Cardiac septum (tissue), 1 donor: Measurements from ENCODE around the gene GNAQ. TPM values are rescaled to one million over a fixed set of nuclear protein-coding genes. Genes with fewer than 3 reads are reported as not detected.

Source experiments
- DNase-seq: peaks from one replicate; pipeline ENCODE4 v3.0.0-alpha.2; 2020; ENCODE audit warnings: low spot score
- intact Hi-C: fragments of 100-400 bp; cut with DNase I; formaldehyde crosslinking; loops from one replicate; pipeline ENCODE4 v1.14.0; 2022
- total RNA-seq: library from RNA; stranded (reverse); fragmentation: NEBNext Ultra II Directional; extraction: Animal tissue kit (Norgen Biotek cat#: 25700); gene quantifications from one replicate; pipeline ENCODE4 v1.2.1, GENCODE V29; 2021
- donor health status: DM: no; HTN: no; CAD: no.

The GNAQ gene
- total RNA-seq, 1 donor from 2014 or later, result 14.8 TPM

DNA sequence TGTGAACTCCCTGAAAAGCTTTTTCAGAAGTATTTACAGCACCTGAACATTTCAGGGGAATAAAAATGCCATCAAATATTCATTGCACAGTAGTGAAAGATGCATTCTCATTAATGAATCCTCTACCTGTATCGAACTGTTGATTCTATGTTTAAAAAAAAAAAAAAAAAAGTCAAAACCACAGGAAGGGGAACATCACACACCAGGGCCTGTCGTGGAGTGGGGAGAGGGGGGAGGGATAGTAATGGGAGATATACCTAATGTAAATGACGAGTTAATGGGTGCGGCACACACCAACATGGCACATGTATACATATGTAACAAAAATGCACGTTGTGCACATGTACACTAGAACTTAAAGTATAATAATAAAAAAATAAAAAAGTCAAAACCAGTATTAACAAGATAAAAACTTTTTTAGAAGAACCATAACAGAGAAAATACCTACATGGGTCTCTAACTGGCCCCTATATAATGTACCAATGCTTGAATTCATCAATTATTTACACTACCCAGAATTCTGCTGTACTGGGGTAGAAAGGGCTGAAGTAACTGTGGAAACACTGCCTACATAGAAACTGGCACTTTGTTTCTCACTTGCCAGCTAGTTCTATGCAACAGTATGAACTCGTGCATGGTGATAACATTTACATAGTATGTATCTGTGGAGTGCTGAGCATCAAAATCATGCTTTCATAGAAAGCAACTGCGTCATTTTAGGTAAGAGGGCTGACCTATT is 48.9 kb downstream of the GNAQ start:
- no peak for DNase-seq
- intact Hi-C loops, result no loop called here

DNA sequence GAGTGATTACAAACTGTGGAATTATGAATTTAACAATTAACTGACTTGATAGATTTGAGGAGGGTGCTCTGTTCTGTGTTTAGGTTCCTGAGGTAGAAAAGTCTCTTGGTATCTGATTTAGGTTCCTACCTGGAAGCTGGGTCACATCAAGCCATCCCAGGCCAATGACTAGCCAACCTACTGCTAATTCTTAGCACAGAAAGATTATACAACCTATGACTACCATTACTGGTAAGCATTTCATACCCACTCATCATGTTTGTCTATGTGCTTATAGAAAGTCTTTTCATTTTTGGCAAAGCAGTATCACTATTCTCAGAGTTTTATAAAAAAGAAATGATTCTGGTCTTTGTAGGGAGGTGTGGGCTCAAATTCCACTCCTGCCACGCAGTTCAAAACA is 49.7 kb downstream of the GNAQ start:
- intact Hi-C loops, result no loop called here
- no peak for DNase-seq

DNA sequence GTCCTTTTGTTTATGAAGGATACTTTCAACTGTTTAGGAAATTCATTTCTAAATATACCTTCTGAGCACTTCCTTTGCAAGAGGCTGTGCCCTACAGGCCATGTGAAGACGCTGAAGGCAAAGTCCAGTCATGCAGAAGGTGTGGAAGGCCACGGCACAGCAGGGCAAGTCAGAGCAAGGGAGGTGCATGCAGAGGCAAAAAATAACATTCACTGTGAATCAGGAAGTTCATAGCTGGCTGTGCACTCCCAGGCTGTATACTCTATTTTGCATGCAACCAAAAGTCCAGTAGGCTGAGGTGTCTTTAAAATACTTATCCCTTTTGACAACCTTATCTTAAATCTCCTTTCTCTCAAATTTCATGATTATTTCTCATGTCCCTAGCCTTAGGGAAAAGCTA is 50.3 kb downstream of the GNAQ start:
- peak; percentile 81 for DNase-seq
- intact Hi-C loops, result no loop called here

DNA sequence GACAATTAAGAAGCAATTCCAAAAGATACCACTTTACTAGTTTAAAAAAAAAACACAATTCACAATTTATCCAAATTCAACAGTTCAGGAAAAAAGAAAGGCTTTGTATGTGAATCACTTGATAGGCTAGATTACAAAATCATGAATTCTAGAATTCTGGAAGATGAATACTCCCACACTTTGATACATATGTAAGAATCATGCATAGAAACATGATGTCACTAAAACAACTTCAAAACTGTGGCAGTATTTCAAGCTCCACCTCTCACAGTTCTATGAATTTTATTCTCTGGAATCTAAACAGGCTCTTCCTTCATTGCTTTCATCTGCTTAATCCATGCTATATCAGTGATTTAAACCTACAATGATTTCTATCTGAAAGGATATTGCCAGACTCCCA is 51.0 kb downstream of the GNAQ start:
- intact Hi-C loops, result no loop called here
- DNase-seq, result no peak

DNA sequence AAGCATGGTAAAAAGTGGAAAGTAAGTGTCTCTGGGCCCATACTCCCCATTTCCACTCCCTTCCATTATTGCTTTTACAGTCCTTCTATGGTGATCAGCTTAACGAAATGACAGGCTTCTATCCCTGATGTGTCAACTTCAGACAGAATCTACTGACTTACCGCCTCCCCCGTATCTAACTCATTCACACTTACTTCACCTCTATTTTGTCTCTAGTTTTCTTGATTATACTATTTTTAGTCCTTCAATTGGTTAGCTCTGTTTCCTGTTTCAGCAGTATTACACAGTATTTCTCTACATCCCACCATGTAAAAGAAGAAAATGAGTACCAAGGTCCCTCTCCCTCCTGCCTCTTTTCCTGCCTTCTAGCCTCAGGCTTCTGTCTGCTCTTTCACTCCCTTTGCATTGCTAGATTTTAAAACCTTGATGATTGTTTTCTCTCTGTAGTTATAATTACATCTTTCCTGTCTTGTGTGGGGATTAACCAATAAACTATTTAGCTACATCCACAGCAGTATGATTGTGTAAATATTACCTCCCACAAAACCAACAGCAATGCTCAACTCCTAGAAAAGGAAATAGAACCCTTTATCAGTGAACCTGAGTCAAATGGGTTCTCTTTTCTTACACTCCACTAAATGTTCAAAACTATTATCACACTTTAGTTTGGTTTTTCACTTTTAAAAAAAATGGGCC is 53.4 kb downstream of the GNAQ start:
- DNase-seq, result no peak
- intact Hi-C loops, result loop anchor here (5.0 kb wide), 1 partner anchor 131 kb away; no protein-coding TSS in a partner anchor

DNA sequence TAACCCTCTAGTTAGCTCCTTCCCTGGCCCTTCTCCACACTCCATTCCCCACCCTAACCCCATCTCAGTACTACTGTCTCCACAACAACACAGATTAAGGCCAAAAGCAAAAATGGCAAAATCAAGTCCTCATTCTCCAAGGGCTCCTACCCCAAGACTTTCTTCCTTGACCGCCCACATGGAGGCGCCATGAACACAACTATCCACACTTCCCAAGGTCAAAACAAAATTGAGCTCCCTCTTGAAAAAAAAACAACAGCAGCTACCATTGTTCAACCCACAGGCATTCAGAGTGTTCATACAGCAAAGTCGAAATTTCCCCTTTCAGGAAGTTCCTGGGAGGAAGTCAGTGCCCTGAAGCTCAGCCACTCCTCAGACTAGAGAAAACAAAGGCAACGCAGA is 54.4 kb downstream of the GNAQ start:
- intact Hi-C loops, result loop anchor here (2.0 to 5.0 kb wide), 2 partner anchors 56 to 130 kb away; no protein-coding TSS in a partner anchor
- no peak for DNase-seq

DNA sequence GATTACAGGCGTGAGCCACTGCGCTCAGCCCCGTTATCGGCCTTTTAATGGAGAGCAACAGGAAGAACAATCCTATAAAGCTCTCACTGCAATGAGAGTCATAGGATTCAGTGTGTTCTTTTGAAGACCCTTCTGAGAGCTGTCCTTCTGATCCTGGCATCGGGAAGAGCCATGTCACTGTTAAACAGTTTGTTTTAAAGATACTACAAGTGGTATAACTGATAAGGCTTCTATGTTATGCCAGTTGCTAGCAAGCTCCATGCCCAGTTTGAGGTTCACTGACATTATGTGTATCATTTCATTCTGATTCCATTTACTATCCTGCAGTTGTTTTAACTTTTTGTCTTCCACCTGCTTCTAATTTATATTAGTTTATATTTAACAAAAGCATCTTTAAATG is 55.8 kb downstream of the GNAQ start:
- intact Hi-C loops, result loop anchor here (2.0 to 5.0 kb wide), 2 partner anchors 57 to 129 kb away; no protein-coding TSS in a partner anchor

DNA sequence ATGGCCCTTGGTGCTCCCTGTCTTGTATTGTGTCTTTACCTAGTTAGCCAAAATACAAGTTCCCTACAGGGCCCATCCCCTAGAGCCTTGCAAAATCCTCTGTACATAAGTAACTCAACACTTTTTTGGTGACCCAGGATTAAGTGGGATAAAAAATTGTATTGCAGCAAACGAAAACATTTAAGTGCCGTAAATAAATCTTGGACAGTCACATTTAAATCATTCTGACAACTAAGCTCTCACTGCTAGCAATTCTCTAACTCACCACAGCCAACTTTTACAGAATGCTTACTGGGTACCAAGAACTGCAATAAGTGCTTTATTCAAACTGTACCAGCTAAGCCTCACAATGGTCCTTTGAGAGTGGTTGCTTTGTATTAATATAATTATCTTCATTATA is 56.6 kb downstream of the GNAQ start:
- DNase-seq, result no peak

More for the DNA sequence above, 55.8 kb downstream of the GNAQ start:
- no peak for DNase-seq

DNA sequence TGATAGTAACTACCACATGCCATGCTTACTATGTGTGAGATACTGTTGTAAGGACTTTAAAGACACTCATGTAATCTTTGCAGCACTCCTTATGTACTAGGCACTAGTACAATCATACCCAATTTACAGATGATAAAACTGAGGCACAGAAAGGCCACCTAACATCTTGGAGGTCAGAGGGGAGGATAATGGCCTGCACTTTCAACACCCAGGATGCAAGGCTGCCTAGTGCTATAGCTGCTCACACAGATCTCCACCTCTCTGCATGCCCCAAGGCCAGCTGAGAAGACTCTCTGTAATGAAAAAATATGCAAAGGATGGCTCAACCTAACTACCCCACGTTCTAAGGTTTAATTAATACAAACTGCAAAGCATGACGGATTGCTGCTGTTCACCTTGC is 57.2 kb downstream of the GNAQ start:
- intact Hi-C loops, result no loop called here
- no peak for DNase-seq

More for the DNA sequence above, 56.6 kb downstream of the GNAQ start:
- intact Hi-C loops, result loop anchor here (5.0 kb wide), 1 partner anchor 128 kb away; no protein-coding TSS in a partner anchor

DNA sequence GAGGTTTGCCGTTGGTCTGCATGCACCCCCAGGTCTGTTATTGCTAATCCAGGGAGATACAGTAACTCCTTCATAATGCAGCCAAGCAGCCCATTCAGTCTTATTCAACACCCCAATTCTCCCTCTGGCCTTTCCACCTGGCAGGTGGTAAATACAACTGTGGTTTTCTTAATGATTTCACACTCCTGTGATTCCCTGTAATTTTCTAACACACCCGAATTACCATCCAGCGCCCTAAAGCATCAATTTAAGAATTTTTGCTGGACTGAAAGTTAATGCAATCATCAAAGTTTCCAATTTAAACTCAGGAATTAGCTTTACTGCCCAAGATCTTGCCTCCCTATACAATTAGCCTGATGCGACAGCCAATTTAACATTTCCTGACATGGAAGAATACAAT is 62.5 kb downstream of the GNAQ start:
- intact Hi-C loops, result no loop called here
- DNase-seq, result no peak

DNA sequence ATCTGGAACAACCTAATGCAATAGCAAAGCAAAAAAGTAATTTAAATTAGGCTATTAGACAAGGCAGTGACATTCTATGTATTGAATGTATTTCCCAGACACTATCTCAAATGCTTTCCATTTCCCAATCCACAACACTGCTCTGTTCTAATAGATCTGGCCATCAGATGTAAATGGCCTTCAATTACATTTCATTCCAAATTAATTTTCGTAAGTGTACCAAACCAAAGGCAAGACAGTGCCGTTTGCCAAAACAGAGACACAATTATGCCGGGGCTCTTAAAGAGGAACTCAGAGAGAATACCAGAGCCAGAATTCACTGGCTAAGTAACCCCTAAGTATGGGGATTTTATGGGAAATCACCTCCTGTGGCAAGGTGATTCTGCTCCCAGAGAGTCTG is 63.1 kb downstream of the GNAQ start:
- intact Hi-C loops, result no loop called here
- DNase-seq, result no peak

DNA sequence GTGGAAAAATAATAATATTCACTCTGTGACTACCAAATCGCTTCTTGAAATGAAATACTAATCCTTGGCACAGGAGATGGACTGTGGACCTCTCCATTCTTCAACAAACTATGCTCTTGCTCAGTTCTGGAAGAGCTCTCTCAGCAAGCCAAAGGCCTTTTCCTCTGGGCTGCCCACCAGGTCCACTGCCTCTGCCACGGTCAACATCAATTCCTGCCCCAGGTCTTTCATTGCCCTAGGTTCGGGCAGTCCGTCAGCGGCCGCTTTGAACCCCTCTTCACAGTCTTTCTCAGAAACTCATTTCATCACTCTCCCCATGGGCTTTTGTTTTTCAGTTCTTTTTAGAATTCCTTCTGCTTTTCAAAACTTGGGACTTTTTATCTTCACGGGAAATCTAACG is 64.9 kb downstream of the GNAQ start:
- DNase-seq, result no peak
- intact Hi-C loops, result no loop called here

DNA sequence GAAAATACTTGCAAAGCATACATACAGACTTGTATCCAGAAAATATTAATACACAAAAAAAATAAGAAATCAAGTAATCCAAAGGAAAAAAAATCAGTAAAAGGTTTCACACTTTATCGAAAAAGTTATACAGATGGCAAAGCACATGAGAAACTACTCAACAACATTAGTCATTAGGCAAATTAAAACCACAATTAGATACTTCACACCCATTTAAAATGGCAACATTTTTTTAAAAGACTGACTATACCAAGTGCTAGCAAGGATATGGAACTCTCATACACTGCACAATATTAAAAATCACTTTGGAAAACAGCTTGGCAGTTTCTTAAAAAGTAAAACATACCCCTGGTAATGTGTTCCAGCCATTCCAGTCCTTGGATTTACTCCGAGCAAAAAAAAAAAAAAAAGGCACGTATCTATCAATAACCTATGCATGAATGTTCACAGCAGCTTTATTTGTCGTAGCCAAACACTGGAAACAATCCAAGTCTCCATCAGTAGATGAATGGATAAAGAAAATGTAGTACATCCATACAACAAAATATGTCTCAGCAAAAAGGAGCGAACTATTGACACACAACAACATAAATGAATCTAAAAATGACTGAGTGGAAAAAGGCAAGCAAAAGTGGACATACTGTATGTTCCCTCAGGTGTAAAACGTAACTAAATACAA is 66.0 kb downstream of the GNAQ start:
- no peak for DNase-seq
- intact Hi-C loops, result no loop called here

DNA sequence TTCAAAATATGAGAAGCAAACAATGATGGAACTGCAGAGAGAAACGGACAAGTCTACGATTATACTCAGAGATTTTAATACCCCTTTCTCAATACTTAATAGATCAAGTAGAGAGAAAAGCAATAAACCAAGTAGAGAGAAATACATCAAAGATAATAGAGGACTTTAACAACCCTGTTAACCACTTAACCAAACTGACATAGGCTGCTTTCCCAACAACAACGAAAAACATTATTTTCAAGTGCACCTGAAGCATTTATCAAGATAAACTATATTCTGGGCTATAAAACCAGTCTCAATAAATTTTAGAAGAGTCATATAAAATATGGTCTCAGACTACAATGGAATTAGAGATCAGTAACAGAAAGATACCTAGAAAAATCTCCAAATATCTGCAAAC is 67.4 kb downstream of the GNAQ start:
- intact Hi-C loops, result no loop called here
- no peak for DNase-seq

DNA sequence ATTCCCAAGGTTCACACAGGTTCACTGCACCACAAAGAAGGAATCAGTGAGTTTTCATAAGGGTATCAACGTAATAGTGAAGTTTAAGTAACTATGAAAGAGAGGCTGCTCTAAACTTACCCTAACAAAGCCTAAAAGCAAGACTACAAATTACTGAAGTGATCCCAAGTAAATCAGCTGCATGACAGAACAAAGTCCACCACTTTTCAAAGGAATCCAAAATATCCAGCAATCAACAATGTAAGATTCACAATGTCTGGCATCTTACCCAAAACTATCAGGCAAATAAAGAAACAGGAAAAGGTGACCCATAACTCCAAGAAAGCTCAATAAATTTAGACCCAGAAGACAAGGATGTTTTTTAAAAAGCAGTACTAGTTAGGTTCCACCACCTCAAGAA is 70.1 kb downstream of the GNAQ start:
- intact Hi-C loops, result no loop called here
- no peak for DNase-seq

DNA sequence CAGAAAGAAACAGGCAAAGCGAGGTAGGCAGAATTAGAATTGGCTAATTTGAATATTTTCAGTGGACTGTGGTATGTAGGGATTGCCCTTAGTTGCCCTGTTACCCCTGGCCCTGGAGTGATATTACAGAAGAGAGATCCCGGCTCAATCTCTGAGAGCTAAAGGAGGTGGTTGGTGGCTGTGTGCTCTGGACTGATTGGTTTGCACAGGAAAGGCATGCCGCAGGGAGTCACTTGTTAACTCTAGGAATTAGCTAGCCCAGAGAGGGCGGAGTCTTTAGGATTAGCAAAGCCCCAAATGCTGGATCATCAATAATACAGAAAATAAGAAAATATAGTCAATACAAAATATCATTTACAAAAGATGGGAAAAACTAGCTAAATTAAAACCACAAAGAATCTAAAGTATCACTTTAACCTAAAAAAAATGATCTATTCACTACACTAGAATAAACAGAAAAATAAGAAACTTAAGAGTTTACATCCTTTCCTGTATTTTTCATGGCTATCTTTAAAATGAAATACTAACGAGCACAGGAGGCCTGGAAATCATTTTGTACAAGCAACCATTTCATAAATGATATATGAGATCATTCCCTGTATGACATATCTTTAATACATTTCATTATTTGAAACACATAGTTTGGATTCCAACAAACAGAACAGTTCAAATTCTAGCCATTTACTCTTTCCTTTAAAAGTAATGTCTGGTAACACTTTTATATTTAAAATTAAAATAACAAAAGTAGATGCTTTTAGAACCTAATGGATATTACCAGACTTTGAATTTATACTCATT is 71.1 kb downstream of the GNAQ start:
- intact Hi-C loops, result no loop called here
- no peak for DNase-seq

DNA sequence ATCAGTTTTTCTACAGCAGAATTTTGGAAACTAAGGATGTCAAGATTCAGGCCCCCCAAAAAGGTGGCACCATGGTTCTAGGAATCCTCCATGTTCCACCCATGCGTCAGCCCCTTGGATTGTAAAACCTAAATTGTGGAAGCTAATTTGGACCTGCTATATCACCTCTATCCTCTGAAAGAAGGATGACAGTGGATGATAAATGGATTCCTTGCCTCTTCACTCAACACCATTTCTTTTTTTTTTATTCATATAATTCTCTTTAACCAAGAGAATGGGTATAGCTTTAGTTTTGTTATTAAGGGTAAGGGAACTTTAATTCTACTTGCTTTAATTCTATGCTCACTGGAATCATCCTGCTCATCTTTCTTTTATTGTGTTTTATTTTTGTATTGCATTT is 71.8 kb downstream of the GNAQ start:
- intact Hi-C loops, result no loop called here
- no peak for DNase-seq

DNA sequence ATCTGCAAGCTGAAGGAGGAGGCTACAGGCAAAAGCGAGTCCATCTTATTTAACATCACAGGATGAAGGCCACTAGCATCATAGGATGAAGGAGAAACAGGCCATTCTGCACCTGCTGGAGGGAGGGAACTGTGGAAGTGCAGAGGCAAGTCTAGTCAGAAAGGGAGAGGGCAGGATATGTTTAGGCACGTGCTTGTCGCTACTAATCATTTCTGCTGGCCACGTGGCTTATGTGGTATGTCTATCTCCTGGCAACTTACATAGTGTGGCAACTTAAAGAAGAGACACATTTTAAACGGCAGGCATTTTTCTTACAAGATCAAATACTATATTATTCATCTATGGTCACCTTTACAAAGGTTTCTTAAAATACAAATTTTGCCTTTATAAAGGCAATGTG is 74.0 kb downstream of the GNAQ start:
- intact Hi-C loops, result no loop called here
- DNase-seq, result no peak

DNA sequence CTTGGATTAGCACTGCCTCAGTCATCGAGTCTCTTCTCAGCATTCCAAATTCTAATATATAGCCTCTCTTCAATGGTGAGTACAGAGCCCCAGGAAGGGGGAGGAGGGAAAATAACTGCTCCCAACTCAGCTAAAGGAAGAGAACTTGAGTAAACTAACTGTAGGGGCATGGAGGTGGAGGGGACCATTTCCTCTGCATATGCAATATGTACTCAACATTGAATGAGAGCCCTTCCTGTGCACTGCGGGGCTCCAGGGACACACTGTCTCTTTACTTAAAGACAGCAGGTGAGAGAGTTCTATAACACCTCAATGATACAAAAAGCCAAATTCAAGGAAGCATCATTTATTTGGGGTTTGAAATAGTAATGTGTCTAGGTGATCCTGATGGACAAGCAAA is 75.1 kb downstream of the GNAQ start:
- no peak for DNase-seq
- intact Hi-C loops, result no loop called here

DNA sequence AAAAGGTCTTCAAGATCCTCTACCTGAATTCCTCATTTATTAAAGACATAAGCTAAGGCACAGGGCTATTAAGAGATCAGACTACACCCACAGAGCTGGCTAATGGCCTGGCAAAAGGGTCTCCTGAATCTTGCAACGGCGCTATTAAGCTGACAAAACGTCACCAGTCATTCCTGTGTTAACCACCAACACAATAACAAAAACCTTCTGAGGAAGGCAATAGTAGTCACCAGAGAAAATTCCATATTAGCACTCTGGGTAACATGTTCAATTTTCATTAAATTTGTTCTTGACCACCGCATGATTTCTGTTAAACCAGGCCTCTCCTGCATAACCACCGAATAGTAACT is 77.0 kb downstream of the GNAQ start:
- no peak for DNase-seq
- intact Hi-C loops, result no loop called here
